GOT3 (cell line): ENCODE results near the gene TBC1D20.
"Not testable (repeated sequence)": the region's sequence is repeated elsewhere in the genome, so short reads cannot be mapped to it uniquely, and the experiment has no call there.

Experiments used
- DNase-seq: peaks from one replicate; lab custom pipeline; 2025; ENCODE audit warnings: mixed read lengths; lab: John Stamatoyannopoulos, UW

Gene TBC1D20

GRCh38 chr20:401682-402495 is 60.4 kb downstream of the TBC1D20 start:
- no peak for DNase-seq

- DNase-seq = no peak
These were observed 61.7 kb downstream of the TBC1D20 start for GRCh38 chr20:400454-401275.

- DNase-seq = no peak
These were observed 62.2 kb downstream of the TBC1D20 start for GRCh38 chr20:400128-400453.

- DNase-seq = no peak
These were observed 63.1 kb downstream of the TBC1D20 start for GRCh38 chr20:399182-399707.

GRCh38 chr20:397432-398237 is 64.7 kb downstream of the TBC1D20 start:
- DNase-seq = no peak

GRCh38 chr20:396619-397431 is 65.5 kb downstream of the TBC1D20 start:
- no peak for DNase-seq

- no peak for DNase-seq
These were observed 66.1 kb downstream of the TBC1D20 start for GRCh38 chr20:396252-396618.

GRCh38 chr20:393296-393695 is 69.0 kb downstream of the TBC1D20 start:
- not testable (repeated sequence) for DNase-seq

GRCh38 chr20:391041-391711 is 71.2 kb downstream of the TBC1D20 start:
- no peak for DNase-seq

GRCh38 chr20:389220-389619 is 73.1 kb downstream of the TBC1D20 start:
- DNase-seq = no peak

GRCh38 chr20:388034-388994 is 74.0 kb downstream of the TBC1D20 start:
- no peak for DNase-seq

- DNase-seq = no peak
These were observed 74.8 kb downstream of the TBC1D20 start for GRCh38 chr20:387520-387919.

GRCh38 chr20:386634-387033 is 75.7 kb downstream of the TBC1D20 start:
- DNase-seq = not testable (repeated sequence)
